Activated CD4-positive, alpha-beta T cell treated with anti-CD3 and anti-CD28 coated beads, Interleukin-2, amount 50 U/mL, for 16 hours (primary cell): ENCODE data around the gene N4BP2.
"Not testable (repeated sequence)": the region's sequence is repeated elsewhere in the genome, so short reads cannot be mapped to it uniquely, and the experiment has no call there.

ENCODE experiments used
- DNase-seq: peaks from one replicate; pipeline ENCODE4 v3.0.0-alpha.2; 2020

The N4BP2 gene

DNA sequence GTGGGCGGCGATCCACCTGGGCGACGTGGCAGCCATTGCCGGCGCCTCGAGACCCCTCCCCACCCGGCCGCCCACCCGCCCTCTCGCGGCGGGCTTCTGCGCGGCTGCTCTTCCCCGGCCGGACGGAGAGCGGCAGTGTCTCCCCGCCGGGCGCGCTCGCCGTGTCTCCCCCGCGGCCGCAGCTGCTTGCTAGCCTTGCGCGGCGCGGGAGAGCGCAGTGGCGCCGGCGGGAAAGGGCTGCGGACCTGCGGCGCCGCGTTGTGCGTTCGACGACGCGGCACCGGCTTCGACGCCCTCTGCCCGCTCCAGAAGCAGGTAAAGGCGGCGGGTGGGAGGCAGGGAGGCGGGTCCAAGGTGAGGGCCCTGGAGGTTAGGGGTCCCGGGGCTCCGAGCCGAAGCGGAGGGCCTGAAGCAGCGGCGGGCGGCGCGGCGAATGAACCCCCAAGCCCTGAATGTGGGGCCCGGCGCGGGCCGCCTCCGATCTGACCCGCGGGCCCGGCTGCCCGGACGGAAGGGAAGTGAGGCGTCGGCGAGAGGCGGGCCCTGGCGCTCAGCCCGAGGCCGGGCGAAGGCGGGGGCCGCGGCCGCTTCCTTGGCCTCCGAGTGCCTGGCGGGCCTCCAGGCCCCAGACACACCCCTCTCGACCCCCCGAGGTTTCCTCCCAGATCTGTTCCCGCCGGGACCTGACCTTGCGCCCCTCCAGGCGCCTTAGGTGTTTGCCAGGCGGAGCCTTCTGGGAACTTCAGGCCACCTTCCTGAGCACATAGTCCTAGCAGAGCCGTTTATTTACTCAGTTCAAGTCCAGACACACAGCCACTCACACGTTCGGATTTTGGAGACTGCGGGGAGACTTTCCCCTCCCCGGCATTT is at the start of gene N4BP2:
Gene N4BP2 (plus strand): TSS at position 135 of the 870 bp plus-strand sequence. CDS start 40,491 bp downstream, outside the sequence.
- DNase-seq: peak; percentile 72

DNA sequence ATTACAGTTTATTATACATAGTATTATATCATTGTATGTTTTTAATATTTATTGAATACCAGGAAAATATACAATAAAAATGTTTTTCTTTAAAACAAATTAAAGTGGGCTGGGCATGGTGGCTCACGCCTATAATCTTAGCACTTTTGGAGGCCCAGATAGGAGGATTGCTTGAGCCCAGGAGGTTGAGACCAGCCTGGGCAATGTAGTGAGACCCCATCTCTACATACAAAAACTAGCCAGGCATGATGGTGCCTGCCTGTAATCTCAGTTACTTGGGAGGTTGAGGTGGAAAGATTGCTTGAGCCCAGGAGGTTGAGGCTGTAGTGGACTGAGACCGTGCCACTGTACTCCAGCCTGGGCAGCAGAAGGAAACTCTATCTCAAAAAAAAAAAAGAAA is 40.6 kb upstream of the N4BP2 start:
- no peak for DNase-seq

DNA sequence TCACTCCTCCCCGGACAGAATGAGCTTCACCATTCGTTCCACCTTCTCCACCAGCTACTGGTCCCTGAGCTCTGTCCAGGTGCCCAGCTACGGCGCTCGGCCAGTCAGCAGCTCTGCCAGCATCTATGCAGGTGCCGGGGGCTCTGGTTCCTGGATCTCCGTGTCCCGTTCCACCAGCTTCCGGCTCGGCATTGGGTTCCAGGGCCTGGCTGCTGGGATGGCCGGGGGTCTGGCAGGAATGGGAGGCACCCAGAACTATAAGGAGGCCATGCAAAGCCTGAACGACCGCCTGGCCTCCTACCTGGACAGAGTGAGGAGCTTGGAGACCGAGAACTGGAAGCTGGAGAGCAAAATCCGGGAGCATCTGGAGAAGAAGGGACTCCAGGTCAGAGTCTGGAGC is 36.4 kb upstream of the N4BP2 start:
- no peak for DNase-seq

DNA sequence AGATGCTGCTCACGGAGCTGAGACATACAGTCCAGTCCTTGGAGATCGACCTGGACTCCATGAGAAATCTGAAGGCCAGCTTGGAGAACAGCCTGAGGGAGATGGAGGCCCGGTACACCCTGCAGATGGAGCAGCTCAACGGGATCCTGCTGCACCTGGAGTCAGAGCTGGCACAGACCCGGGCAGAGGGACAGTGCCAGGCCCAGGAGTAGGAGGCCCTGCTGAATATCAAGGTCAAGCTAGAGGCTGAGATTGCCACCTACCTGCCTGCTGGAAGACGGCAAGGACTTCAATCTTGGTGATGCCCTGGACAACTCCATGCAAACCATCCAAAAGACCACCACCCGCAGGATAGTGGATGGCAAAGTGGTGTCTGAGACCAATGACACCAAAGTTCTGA is 35.5 kb upstream of the N4BP2 start:
- DNase-seq: not testable (repeated sequence)

DNA sequence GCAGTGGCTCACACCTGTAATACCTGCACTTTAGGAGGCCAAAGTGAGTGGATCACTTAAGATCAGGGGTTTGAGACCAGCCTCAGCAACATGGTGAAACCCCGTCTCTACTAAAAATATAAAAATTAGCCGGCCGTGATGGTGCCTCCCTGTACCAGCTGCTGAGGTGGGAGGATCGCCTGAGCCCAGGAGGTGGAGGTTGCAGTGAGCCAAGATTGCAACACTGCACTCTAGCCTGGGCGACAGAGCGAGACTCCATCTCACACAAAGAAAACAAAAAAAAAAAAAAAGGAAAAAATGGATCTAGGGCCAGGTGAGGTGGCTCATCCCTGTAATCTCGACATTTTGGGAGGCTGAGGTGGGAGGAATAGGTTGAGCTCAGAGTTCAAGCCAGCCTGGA is 32.6 kb upstream of the N4BP2 start:
- DNase-seq: not testable (repeated sequence)

DNA sequence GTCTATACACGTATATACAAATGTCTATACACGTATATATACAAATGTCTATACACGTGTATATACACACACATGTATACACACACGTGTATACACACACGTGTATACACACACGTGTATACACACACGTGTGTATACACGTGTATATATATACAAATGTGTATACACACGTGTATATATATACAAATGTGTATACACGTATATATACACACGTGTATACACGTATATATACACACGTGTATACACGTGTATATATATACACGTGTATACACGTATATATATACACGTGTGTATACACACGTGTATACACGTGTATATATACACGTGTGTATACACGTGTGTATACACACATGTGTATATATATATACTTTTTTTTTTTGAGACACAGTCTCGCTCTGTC is 23.9 kb upstream of the N4BP2 start:
- no peak for DNase-seq

DNA sequence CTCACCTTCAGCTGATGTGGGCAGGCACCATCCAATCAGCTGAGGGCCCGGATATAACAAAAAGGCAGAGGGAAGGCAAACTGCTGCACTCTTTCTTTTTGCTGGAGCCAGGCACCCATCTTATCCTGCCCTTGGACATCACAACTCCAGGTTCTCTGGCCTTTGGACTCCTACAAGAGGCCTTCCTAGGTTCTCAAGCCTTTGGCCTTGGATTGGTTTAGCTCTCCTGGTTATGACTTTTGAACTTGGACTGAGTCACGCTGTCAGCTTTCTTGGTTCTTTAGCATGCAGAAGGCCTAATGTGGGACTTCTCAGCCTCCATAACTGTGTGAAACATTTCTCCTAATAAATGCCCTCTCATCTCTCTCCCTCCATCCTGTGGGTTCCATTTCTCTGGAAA is 23.0 kb upstream of the N4BP2 start:
- DNase-seq: no peak

DNA sequence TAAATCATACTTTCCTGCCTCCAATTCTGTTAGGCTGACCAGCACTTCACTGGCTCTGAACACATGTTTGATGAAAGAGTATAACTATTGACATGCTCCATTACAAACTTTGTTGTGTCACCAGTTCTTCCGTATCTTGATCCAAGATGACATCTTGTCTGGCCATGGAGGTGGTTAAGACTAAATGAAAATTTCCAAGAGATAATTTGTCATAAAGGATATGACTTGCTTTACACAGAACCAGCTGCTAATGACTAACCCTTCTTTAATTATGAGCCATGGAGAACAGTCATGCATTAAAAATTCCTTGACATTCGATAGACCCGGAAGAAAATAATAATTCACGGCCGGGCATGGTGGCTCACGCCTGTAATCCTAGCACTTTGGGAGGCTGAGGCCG is 17.7 kb upstream of the N4BP2 start:
- DNase-seq: no peak

DNA sequence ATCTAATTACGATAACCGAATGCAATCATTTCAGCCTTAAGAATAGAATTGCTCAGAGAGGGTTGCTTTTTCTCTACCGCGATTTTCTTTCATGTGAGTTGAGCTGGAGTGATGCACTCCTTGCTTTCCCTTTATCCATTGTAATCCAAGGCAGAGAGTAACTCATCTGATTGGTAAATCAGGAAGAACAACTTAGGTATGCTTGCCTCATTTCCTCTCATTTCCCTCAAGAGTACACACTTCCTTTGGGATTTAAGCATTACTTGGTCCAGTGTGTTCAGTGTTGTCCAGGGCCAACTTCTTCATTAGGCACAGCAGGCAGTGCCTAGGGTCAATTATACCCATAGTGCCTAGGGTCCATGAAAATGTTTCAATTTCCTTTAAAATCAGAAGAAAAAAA is 15.7 kb upstream of the N4BP2 start:
- DNase-seq: no peak

DNA sequence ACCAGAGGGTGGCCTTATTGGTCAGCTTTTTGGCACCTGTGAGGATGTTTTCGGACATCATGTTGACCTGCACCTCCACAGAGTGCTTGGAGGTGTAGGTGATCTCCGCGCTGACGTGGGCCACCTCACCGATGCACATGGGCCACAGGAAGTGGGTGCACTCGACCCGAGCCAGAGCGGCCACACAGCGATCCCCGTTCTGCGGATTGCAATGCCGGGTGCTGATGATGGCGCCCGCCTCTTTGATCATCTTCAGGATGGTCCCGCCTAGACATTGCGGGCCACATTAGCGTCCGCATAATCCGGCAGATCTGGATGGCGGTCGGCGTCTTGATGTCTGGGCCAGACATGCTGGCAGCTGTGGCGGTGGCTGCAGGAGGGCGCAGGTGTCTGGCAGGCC is 12.9 kb upstream of the N4BP2 start:
- DNase-seq: no peak

DNA sequence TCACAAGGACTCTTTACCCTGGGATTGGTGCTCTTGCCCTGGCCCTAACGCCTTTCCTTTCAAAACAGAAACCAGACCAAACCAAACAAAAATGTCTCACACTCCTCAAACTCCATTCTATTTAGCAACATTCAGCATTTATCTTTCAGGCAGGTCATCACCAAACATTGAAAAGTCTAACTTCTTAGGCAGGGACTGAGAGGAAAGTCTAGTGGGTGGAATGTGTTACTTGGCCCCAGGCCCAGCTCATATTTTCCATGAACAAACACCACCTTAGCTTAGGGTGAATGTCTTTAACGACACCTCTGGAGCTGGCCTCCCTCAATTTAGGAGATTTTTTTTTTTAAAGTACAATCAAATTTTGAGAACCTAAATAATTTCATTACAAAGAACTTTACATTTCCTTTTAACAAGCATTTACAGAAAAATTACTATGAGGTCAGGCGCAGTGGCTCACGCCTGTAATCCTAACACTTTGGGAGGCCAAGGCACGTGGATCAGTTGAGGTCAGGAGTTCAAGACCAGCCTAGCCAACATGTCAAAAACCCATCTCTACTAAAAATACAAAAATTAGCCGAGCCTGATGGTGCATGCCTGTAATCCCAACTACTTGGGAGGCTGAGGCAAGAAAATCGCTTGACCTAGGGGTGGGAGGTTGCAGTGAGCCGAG is 10.2 kb upstream of the N4BP2 start:
- peak; percentile 54 for DNase-seq

DNA sequence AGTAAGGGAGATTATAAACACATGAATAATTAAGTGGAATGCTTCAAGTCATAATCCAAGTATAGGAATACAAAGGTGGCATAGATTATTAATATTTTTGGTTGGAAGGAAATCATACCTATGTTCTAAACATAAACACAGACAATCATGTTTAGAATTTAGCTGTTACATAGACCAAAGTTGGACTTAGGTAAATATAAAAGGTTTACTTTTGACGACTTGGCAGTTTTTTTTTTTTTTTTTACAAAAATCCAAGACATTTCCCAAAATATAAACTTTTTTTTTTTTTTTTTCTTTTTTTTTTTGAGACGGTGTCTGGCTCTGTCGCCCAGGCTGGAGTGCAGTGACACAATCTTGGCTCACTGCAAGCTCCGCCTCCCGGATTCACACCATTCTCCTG is 3.5 kb upstream of the N4BP2 start:
- DNase-seq: no peak

DNA sequence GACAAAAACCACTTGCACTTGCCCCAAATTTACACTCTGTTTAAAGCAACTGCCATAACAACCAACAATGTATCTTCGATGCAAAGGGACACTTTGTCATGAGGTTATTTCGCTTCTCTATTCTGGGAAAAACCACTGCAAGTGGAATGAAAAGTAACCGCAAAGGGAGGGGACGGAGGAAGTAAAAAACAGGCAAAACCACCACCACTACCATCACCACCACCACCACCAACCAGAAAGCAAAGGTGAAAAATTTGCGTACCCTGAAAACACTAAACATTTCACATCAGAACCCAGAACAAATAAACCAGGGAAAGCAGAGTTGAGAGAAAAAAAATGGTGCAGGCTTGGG is 1.2 kb upstream of the N4BP2 start:
- peak; percentile 91 for DNase-seq

DNA sequence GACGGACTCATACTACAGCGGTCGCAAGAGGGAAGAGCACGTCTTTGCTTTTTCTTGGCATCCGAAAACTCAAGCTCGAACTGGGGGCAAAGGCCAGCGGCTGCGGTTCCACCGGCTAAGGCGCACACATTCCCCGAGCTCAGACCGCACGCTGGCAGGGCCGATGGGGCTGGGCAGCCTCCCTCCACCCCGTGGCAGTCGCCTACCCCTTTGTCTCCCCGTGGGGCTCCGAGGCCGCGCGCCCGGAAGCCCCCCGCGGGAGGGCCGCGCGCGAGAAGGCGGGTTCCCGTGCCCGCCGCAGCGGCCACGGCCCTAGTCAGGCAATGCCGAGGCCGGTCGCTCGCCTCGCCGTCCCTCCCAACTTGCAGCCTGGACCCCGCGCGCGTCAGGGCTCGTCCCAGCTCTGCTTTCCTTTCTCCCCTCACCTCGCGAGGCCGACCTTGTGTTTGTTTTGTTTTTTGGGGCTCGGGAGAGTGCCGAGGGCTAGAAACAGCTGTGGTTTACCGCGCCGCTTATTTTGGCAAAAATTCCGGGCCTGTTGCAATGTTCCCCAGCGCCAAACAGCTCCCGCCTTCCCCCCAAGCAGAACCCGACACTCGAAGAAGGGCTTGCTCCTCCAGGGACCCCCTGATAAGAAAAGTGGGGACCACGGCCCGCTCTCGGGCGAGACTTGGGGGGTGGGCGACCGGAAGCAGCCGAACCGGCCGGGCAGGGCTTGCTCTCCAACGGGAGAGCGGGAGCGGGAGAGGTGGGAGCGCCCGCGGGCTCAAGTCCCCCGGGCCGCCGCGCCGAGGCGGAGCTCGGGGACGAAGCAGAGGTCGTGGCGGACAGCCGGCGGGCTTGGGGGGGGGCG is 561 bp upstream of the N4BP2 start:
- peak; percentile 51 for DNase-seq

DNA sequence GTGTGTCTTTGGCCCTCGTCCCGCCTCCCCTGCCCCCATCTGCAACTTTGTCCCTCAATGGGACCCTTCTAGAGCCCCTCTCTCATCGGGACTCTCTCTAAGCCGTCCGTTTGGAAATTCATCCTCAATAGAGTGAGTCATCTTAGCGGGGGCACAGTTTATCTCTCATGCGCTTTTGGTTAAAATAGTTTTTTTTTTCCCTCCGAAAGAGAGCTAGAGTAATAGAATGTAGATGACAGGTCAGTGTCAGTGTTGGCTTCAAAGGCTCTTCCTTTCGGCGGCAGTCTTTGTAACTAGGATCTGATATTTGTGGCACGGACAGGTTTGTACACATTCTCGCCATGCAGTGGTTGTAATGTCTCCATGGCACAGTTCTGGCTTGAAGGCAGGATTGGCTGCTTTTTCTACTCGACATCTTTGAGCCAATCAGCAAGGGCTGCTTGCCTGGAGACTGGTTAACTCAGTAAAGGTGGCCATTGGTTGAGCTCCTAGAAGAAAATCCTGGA is 989 bp downstream of the N4BP2 start:
- DNase-seq: peak; percentile 91

DNA sequence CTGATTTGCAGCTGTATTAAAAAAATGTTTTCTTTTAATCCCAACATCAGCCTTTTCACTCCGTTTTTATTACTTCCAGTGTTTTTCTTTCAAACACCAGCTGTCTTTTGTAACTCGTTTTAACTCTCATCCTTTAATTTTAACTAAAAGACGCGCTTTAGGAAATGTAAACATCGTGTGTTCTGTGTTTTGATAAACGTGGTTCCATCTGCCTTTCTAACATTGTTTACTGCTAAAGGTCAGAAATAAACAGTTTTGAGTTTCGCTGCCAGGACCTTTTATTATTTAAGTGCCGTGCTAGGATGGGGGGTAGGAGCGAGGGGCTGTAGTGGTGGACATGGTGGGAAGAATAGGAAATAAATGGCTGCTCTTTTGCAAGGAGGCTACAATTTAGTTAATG is 1.5 kb downstream of the N4BP2 start:
- no peak for DNase-seq

DNA sequence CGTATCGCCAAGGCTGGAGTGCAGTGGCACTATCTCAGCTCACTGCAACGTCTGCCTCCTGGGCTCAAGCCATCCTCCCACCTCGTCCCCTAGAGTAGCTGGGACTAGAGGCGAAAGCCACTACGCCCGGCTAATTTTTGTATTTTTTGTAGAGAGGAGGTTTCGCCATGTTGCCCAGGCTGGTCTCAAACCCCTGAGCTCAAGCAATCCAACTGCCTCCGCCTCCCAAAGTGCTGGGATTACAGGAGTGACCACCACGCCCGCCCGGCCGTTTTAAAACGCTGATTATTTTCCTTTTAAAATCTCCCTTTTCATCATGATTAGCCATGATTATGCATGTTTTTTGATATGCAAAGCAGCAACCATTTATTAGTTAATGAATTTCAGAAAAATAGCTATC is 2.2 kb downstream of the N4BP2 start:
- DNase-seq: no peak

DNA sequence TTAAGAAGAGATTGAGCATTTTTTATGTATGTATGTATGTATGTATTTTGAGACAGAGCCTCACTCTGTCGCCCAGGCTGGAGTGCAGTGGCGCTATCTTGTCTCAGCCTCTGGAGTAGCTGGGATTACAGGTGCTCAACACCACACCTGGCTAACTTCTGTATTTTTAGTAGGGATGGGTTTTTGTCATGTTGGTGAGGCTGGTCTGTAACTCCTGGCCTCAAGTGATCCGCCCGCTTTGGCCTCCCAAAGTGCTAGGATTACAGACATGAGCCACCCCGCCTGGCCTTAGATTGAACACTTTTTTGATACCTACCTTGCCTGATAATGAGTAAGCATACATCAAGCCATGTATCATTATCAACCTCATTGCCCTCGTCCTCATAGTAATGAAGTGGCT is 2.7 kb downstream of the N4BP2 start:
- DNase-seq: no peak

DNA sequence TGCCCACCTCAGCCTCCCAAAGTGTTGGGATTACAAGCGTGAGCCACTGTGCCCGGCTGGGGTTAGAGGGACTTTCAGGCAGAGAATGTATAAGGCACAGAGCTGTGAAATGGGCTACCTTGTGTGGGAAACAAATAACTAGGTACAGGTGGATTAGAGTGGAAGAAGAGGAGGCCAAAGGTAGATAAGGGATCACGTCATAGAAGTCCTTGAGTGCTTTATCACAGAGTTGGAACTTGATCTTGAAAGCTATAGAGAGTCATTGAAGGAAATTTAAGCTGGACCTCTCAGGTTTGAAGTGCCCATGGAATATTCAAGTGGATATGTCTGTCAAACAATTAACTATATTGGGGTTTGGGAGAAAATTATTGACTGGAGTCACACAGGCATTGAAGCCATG is 8.4 kb downstream of the N4BP2 start:
- DNase-seq: no peak

DNA sequence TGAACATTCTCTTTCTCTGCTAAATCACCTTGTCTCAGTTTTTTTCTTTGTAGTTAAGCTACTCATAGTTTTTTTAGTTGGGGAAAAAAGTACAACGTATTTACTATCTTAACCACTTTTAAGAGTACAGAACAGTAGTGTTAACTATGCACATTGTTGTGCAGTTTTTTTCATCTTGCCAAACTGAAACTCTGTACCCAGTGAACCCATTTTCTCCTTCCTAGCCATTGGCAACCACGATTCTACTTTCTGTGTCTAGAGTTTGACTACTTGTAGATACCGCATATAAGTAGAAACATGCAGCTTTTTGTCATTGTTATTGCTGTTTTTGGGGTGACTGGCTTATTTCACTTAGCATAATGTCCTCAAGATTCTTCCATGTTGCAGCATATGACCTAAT is 10.0 kb downstream of the N4BP2 start:
- no peak for DNase-seq

DNA sequence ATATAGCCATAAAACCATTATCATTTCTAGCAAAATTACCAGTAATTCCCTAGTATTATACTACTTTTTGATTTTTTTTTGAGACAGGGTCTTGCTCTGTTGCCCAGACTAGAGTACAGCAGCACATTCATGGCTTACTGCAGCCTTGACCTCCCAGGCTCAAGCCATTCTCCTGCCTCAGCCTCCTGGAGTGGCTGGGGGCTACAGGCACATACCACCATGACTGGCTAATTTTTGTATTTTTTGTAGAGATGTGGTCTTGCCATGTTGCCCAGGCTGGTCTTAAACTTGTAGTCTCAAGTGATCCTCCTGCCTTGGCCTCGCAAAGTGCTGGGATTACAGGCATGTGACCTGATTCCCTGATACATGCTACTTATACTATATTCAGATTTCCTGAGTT is 13.7 kb downstream of the N4BP2 start:
- no peak for DNase-seq

DNA sequence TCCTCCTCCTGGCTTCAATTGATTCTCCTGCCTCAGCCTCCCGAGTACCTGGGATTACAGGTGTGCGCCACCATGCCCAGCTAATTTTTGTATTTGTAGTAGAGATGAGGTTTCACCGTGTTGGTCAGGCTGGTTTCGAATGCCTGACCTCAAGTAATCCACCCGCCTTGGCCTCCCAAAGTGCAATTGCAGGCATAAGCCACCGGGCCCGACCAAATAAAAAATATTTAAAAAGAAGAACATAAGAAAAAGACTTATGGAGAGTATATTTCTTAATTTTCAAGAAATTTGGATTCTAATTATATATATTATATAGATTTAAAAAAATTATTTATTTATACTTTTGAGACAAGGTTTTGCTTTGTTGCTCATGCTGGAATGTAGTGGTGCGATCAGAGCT is 29.8 kb downstream of the N4BP2 start:
- DNase-seq: no peak

DNA sequence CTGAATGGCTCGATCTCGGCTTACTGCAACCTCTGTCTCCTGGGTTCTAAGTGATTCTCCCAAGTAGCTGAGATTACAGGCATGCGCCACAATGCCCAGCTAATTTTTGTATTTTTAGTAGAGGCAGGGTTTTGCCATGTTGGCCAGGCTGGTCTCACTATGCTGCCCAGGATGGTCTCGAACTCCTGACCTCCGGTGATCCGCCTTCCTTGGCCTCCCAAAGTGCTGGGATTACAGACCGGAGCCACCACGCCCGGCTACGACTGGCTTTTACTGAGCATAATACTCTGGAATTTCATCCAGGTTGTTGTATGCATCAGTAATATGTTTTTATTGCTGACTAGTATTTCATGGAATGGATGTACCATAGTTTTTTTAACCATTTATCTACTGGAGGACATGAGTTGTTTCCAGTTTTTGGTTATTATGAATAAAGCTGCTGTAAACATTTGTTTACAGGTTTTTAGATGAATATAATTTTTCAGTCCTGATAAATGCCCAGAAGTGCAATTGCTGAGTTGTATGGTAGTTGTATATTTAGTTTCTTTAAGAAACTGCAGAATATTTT is 31.2 kb downstream of the N4BP2 start:
- no peak for DNase-seq
